ENCODE measurements around the gene IL1F10. TPM values are rescaled to one million over a fixed set of nuclear protein-coding genes. Genes with fewer than 3 reads are reported as not detected.
A peak's percentile ranks its signal among the peaks of the same experiment; 100 is the strongest.

The IL1F10 gene
- total RNA-seq, 4 donors from 2014 or later, result not detected

GRCh38 chr2:113060396-113060795 is 7.4 kb upstream of the IL1F10 start:
- Histone ChIP-seq H3K36me3 (no peaks in the 10 kb centered on the region), H3K27me3 (peaks cover 0 to 11% (median 0%) of the 10 kb centered on the region in 4 donors), H3K27ac (replicated peaks in 1 of 4) (no peak overlapping the region), H3K9me3 (peaks cover 0 to 6% (median 2%) of the 10 kb centered on the region in 4 donors), H3K4me3 (no peak overlapping the region), H3K4me1 (no peaks in the 10 kb centered on the region)
- intact Hi-C loops (cut with DNase I), result no loop called here
- DNase-seq (ENCODE audit: extremely low spot score), result no peak
- TF ChIP-seq POLR2AphosphoS5 (IDR thresholded peaks at IDR 0.05) (no peak), EP300 (IDR thresholded peaks at IDR 0.05) (no peak), CTCF (IDR thresholded peaks at IDR 0.05) (no peak), POLR2A (IDR thresholded peaks at IDR 0.05; ENCODE audit: low read depth) (no peak)
- WGBS, result 80% methylated on average over 4 of the region's 4 CpGs

- 56% methylated on average over 1 of the region's 1 CpG for WGBS
- Histone ChIP-seq H3K27me3 (peaks cover 0 to 11% (median 0%) of the 10 kb centered on the region in 4 donors), H3K4me3 (no peak overlapping the region), H3K27ac (replicated peaks in 1 of 4) (no peak overlapping the region), H3K4me1 (no peaks in the 10 kb centered on the region), H3K9me3 (peaks cover 0 to 6% (median 1%) of the 10 kb centered on the region in 4 donors), H3K36me3 (no peaks in the 10 kb centered on the region)
- TF ChIP-seq POLR2A (IDR thresholded peaks at IDR 0.05; ENCODE audit: low read depth) (no peak), POLR2AphosphoS5 (IDR thresholded peaks at IDR 0.05) (no peak), CTCF (IDR thresholded peaks at IDR 0.05) (no peak), EP300 (IDR thresholded peaks at IDR 0.05) (no peak)
- intact Hi-C loops (cut with DNase I), result no loop called here
- DNase-seq (ENCODE audit: extremely low spot score), result peak; percentile 50
Observed at GRCh38 chr2:113060796-113061195, 7.0 kb upstream of the IL1F10 start.

- Histone ChIP-seq H3K4me1 (no peaks in the 10 kb centered on the region), H3K36me3 (no peaks in the 10 kb centered on the region), H3K9me3 (peaks cover 0 to 1% (median 0%) of the 10 kb centered on the region in 4 donors), H3K27ac (replicated peaks in 1 of 4) (no peak overlapping the region), H3K27me3 (peaks cover 0 to 11% (median 0%) of the 10 kb centered on the region in 4 donors), H3K4me3 (no peak overlapping the region)
- peak; percentile 79 for DNase-seq (ENCODE audit: extremely low spot score)
- intact Hi-C loops (cut with DNase I), result no loop called here
- TF ChIP-seq CTCF (IDR thresholded peaks at IDR 0.05) (no peak), EP300 (IDR thresholded peaks at IDR 0.05) (no peak), POLR2A (IDR thresholded peaks at IDR 0.05; ENCODE audit: low read depth) (no peak), POLR2AphosphoS5 (IDR thresholded peaks at IDR 0.05) (no peak)
- WGBS, result 64% methylated on average over 2 of the region's 2 CpGs
Observed at GRCh38 chr2:113061241-113061640, 6.5 kb upstream of the IL1F10 start.

- TF ChIP-seq POLR2A (IDR thresholded peaks at IDR 0.05; ENCODE audit: low read depth) (no peak), CTCF (IDR thresholded peaks at IDR 0.05) (no peak), EP300 (IDR thresholded peaks at IDR 0.05) (no peak), POLR2AphosphoS5 (IDR thresholded peaks at IDR 0.05) (no peak)
- Histone ChIP-seq H3K4me1 (no peaks in the 10 kb centered on the region), H3K27ac (replicated peaks in 1 of 4) (no peak overlapping the region), H3K36me3 (no peaks in the 10 kb centered on the region), H3K27me3 (peaks cover 0 to 11% (median 0%) of the 10 kb centered on the region in 4 donors), H3K4me3 (no peak overlapping the region), H3K9me3 (no peaks in the 10 kb centered on the region)
- 96% methylated on average over 9 of the region's 18 CpGs for WGBS
- peak; percentile 70 for DNase-seq (ENCODE audit: extremely low spot score)
- intact Hi-C loops (cut with DNase I), result no loop called here
Observed at GRCh38 chr2:113061896-113062770, 5.6 kb upstream of the IL1F10 start.

Measured in esophagus muscularis mucosa (tissue), 4 donors.